ENCODE data around the gene ATG4A.
A peak's percentile ranks its signal among the peaks of the same experiment; 100 is the strongest.

Gene ATG4A

GRCh38 chrX:108138814-108139702 lies 47.5 kb downstream of the ATG4A start:
- Histone ChIP-seq H3K36me3 (ENCODE audit: insufficient read depth, low read length) (peaks cover 18% of the 10 kb centered on the region), H3K9ac (ENCODE audit: low read length) (no peak overlapping the region), H3K4me1 (ENCODE audit: insufficient read depth, low read length, severe bottlenecking) (no peaks in the 10 kb centered on the region), H3K9me2 (ENCODE audit: low read depth, low read length) (no peaks in the 10 kb centered on the region), H3K4me2 (ENCODE audit: low read length) (no peak overlapping the region), H4K20me1 (ENCODE audit: insufficient read depth, low read length) (no peaks in the 10 kb centered on the region), H3K9me3 (ENCODE audit: low read length) (no peaks in the 10 kb centered on the region), H3F3A (ENCODE audit: insufficient read depth, low read length) (no peaks in the 10 kb centered on the region), H3K79me2 (ENCODE audit: insufficient read depth, low read length) (no peaks in the 10 kb centered on the region), H3K27ac (ENCODE audit: low read depth, low read length, poor library complexity, severe bottlenecking) (no peak overlapping the region), H3K27me3 (ENCODE audit: insufficient read depth, low read length) (no peaks in the 10 kb centered on the region), H3K4me3 (ENCODE audit: low read depth, low read length, poor library complexity, severe bottlenecking) (no peak overlapping the region), H2AFZ (ENCODE audit: low read length) (no peak overlapping the region)
- peak; percentile 56 for TF ChIP-seq CTCF (IDR thresholded peaks at IDR 0.05; ENCODE audit: low read length)
- no peak for TF ChIP-seq EZH2 (IDR thresholded peaks at IDR 0.05; ENCODE audit: borderline replicate concordance, low read length)

GRCh38 chrX:108148524-108148923 lies 56.9 kb downstream of the ATG4A start:
- no peak for TF ChIP-seq EZH2 (IDR thresholded peaks at IDR 0.05; ENCODE audit: borderline replicate concordance, low read length)
- no peak for TF ChIP-seq CTCF (IDR thresholded peaks at IDR 0.05; ENCODE audit: low read length)
- Histone ChIP-seq H4K20me1 (ENCODE audit: insufficient read depth, low read length) (no peaks in the 10 kb centered on the region), H3K4me2 (ENCODE audit: low read length) (no peak overlapping the region), H3F3A (ENCODE audit: insufficient read depth, low read length) (no peaks in the 10 kb centered on the region), H3K4me1 (ENCODE audit: insufficient read depth, low read length, severe bottlenecking) (no peaks in the 10 kb centered on the region), H2AFZ (ENCODE audit: low read length) (no peak overlapping the region), H3K4me3 (ENCODE audit: low read depth, low read length, poor library complexity, severe bottlenecking) (no peak overlapping the region), H3K9ac (ENCODE audit: low read length) (no peak overlapping the region), H3K79me2 (ENCODE audit: insufficient read depth, low read length) (no peaks in the 10 kb centered on the region), H3K27me3 (ENCODE audit: insufficient read depth, low read length) (no peaks in the 10 kb centered on the region), H3K9me3 (ENCODE audit: low read length) (no peaks in the 10 kb centered on the region), H3K27ac (ENCODE audit: low read depth, low read length, poor library complexity, severe bottlenecking) (no peak overlapping the region), H3K36me3 (ENCODE audit: insufficient read depth, low read length) (peaks cover 4% of the 10 kb centered on the region), H3K9me2 (ENCODE audit: low read depth, low read length) (no peaks in the 10 kb centered on the region)

GRCh38 chrX:108156082-108156481 lies 64.5 kb downstream of the ATG4A start:
- H3K9me2 ChIP-seq (ENCODE audit: low read depth, low read length) = no peaks in the 10 kb centered on the region
- H3K4me2 ChIP-seq (ENCODE audit: low read length) = no peak overlapping the region
- no peaks in the 10 kb centered on the region for H3K27me3 ChIP-seq (ENCODE audit: insufficient read depth, low read length)
- no peak overlapping the region for H2AFZ ChIP-seq (ENCODE audit: low read length)
- H3K9ac ChIP-seq (ENCODE audit: low read length) = no peak overlapping the region
- no peaks in the 10 kb centered on the region for H3F3A ChIP-seq (ENCODE audit: insufficient read depth, low read length)
- H4K20me1 ChIP-seq (ENCODE audit: insufficient read depth, low read length) = no peaks in the 10 kb centered on the region
- no peak for TF ChIP-seq CTCF (IDR thresholded peaks at IDR 0.05; ENCODE audit: low read length)
- TF ChIP-seq EZH2 (IDR thresholded peaks at IDR 0.05; ENCODE audit: borderline replicate concordance, low read length) = no peak
- no peaks in the 10 kb centered on the region for H3K36me3 ChIP-seq (ENCODE audit: insufficient read depth, low read length)
- H3K4me3 ChIP-seq (ENCODE audit: low read depth, low read length, poor library complexity, severe bottlenecking) = no peak overlapping the region
- no peaks in the 10 kb centered on the region for H3K79me2 ChIP-seq (ENCODE audit: insufficient read depth, low read length)
- H3K27ac ChIP-seq (ENCODE audit: low read depth, low read length, poor library complexity, severe bottlenecking) = no peak overlapping the region
- no peaks in the 10 kb centered on the region for H3K4me1 ChIP-seq (ENCODE audit: insufficient read depth, low read length, severe bottlenecking)
- no peaks in the 10 kb centered on the region for H3K9me3 ChIP-seq (ENCODE audit: low read length)
